ENCODE data around the gene MYO16. TPM values are rescaled to one million over a fixed set of nuclear protein-coding genes. Genes with fewer than 3 reads are reported as not detected.

The MYO16 gene
- total RNA-seq, 1 donor: not detected

DNA sequence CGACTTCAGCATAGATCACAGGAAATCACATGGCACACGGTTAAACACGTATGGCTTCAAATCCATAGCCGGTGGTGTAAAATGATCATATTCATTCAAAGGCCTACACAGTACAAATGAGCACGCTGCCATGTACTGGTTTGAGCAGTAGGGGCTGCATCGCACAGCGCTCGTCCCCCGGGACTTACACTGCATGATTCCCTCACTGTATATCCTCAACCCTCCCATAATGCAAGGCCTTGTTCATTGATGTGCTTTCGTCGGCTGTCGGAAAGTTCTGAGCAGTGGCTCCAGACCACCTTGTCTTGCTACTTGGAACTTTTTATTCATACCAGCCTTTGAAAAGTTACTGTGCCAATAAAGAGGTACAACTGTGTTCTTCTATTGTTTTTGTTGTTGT, 578.2 kb downstream of the MYO16 start:
- no peak for DNase-seq (ENCODE audit: insufficient read length, low spot score, missing footprints)
- Histone ChIP-seq H3K9me3 (ENCODE audit: low read depth, low read length) (no peaks in the 10 kb centered on the region), H3K27ac (ENCODE audit: low read depth, low read length) (no peak overlapping the region), H4K20me1 (ENCODE audit: insufficient read depth, low read length) (no peaks in the 10 kb centered on the region), H3K79me2 (ENCODE audit: insufficient read depth, low read length) (no peaks in the 10 kb centered on the region), H3K4me1 (ENCODE audit: insufficient read depth, low read length) (no peaks in the 10 kb centered on the region), H3K36me3 (ENCODE audit: insufficient read depth, low read length) (no peaks in the 10 kb centered on the region), H3K4me3 (ENCODE audit: insufficient read depth, low read length) (no peak overlapping the region), H2AFZ (ENCODE audit: low read length) (no peak overlapping the region), H3K27me3 (ENCODE audit: insufficient read depth, low read length) (no peaks in the 10 kb centered on the region), H3K4me2 (ENCODE audit: insufficient read depth, low read length) (no peak overlapping the region)
- no peak for TF ChIP-seq CTCF (IDR thresholded peaks at IDR 0.05; ENCODE audit: extremely low read depth, low read depth, low read length)

DNA sequence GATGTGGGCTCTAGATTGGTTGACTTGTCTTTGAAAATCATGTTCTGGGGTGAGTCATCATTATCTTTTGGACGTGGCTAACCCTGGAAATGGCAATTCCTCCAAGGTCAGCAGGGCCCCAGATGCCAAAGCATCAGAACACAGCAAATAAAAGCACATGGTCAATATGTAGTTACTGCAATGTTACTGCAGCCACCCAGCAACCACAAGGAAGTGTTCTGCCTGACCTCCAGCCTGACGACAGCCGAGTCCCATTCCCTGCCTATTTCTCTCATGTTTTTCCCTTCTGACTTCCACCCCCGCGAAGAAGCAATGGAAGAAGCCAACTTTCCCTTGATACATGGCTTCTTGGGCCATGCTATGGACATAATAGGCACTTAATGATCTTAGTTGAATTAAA, 579.1 kb downstream of the MYO16 start:
- TF ChIP-seq CTCF (IDR thresholded peaks at IDR 0.05; ENCODE audit: extremely low read depth, low read depth, low read length): no peak
- Histone ChIP-seq H4K20me1 (ENCODE audit: insufficient read depth, low read length) (no peaks in the 10 kb centered on the region), H3K36me3 (ENCODE audit: insufficient read depth, low read length) (no peaks in the 10 kb centered on the region), H2AFZ (ENCODE audit: low read length) (peak overlapping the region; percentile 26), H3K4me2 (ENCODE audit: insufficient read depth, low read length) (no peak overlapping the region), H3K4me1 (ENCODE audit: insufficient read depth, low read length) (no peaks in the 10 kb centered on the region), H3K27me3 (ENCODE audit: insufficient read depth, low read length) (no peaks in the 10 kb centered on the region), H3K79me2 (ENCODE audit: insufficient read depth, low read length) (no peaks in the 10 kb centered on the region), H3K9me3 (ENCODE audit: low read depth, low read length) (no peaks in the 10 kb centered on the region), H3K4me3 (ENCODE audit: insufficient read depth, low read length) (no peak overlapping the region), H3K27ac (ENCODE audit: low read depth, low read length) (no peak overlapping the region)
- DNase-seq (ENCODE audit: insufficient read length, low spot score, missing footprints): no peak

- TF ChIP-seq CTCF (IDR thresholded peaks at IDR 0.05; ENCODE audit: extremely low read depth, low read depth, low read length): no peak
- Histone ChIP-seq H3K79me2 (ENCODE audit: insufficient read depth, low read length) (no peaks in the 10 kb centered on the region), H3K4me1 (ENCODE audit: insufficient read depth, low read length) (no peaks in the 10 kb centered on the region), H3K27ac (ENCODE audit: low read depth, low read length) (no peak overlapping the region), H3K9me3 (ENCODE audit: low read depth, low read length) (no peaks in the 10 kb centered on the region), H3K4me3 (ENCODE audit: insufficient read depth, low read length) (no peak overlapping the region), H2AFZ (ENCODE audit: low read length) (no peak overlapping the region), H3K36me3 (ENCODE audit: insufficient read depth, low read length) (no peaks in the 10 kb centered on the region), H3K27me3 (ENCODE audit: insufficient read depth, low read length) (no peaks in the 10 kb centered on the region), H4K20me1 (ENCODE audit: insufficient read depth, low read length) (no peaks in the 10 kb centered on the region), H3K4me2 (ENCODE audit: insufficient read depth, low read length) (no peak overlapping the region)
- DNase-seq (ENCODE audit: insufficient read length, low spot score, missing footprints): no peak
These were observed 580.1 kb downstream of the MYO16 start for GRCh38 chr13:109209526-109209925.

DNA sequence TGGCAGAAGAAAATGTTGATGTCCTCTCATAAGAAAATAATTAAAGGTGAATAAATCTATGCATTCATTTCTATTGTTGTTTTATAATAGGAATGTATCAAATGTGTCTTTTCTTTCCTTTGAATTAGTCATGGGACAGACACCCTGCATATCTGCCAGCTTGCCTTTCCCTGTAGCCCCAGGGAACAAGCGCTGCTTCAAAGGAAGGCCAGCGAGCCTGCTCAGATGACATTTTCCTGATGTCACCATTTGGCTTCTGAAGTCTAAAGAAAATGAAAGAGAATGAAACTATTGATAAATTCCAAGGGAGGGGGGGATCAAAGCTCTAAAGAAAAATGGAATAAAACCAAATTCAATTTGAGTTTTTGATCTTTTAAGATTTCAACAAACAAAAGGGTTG, 582.2 kb downstream of the MYO16 start:
- Histone ChIP-seq H2AFZ (ENCODE audit: low read length) (no peak overlapping the region), H3K36me3 (ENCODE audit: insufficient read depth, low read length) (no peaks in the 10 kb centered on the region), H3K9me3 (ENCODE audit: low read depth, low read length) (no peaks in the 10 kb centered on the region), H3K79me2 (ENCODE audit: insufficient read depth, low read length) (no peaks in the 10 kb centered on the region), H3K27me3 (ENCODE audit: insufficient read depth, low read length) (no peaks in the 10 kb centered on the region), H3K4me1 (ENCODE audit: insufficient read depth, low read length) (no peaks in the 10 kb centered on the region), H3K27ac (ENCODE audit: low read depth, low read length) (no peak overlapping the region), H3K4me3 (ENCODE audit: insufficient read depth, low read length) (no peak overlapping the region), H3K4me2 (ENCODE audit: insufficient read depth, low read length) (no peak overlapping the region), H4K20me1 (ENCODE audit: insufficient read depth, low read length) (no peaks in the 10 kb centered on the region)
- DNase-seq (ENCODE audit: insufficient read length, low spot score, missing footprints): no peak
- no peak for TF ChIP-seq CTCF (IDR thresholded peaks at IDR 0.05; ENCODE audit: extremely low read depth, low read depth, low read length)

All from osteoblast (primary cell).